Measurements from ENCODE around the gene SLC5A3. TPM values are rescaled to one million over a fixed set of nuclear protein-coding genes. Genes with fewer than 3 reads are reported as not detected.

The SLC5A3 gene
- total and polyA plus RNA-seq, 10 donors: 1.1 to 22.3 (median 10.5) TPM

Other genes with a start within 250 kb of the SLC5A3 start
- 100 to 1,000 TPM in 6 of 7 donors, 10 to 100 TPM in 1; 97.6 to 154 (median 125) TPM for gene ATP5PO, start 157.8 kb upstream of the SLC5A3 start, total RNA-seq
- gene ATP5PO, start 157.8 kb upstream of the SLC5A3 start, polyA plus RNA-seq: 100 to 1,000 TPM; 245 to 286 (median 255) TPM
- gene MRPS6, start within 50 bp of the SLC5A3 start, total RNA-seq: 10 to 100 TPM; 18.7 to 38.9 (median 30.4) TPM
- gene MRPS6, start within 50 bp of the SLC5A3 start, polyA plus RNA-seq: 10 to 100 TPM; 45.6 to 74.9 (median 46.0) TPM